Endothelial cell of umbilical vein (primary cell): ENCODE data around the gene TMEM213. TPM values are rescaled to one million over a fixed set of nuclear protein-coding genes. Genes with fewer than 3 reads are reported as not detected.

Experiments used
- BruUV-seq: library from RNA; stranded (reverse); fragments of 400-500 nt; replicated peaks from 2 replicates; lab custom pipeline; 2021; lab: Mats Ljungman, UMichigan
- CTCF ChIA-PET: fragments of 300-600, 350-600 bp; sonication (Branson Sonifier 250); formaldehyde crosslinking; loops from one replicate; lab custom pipeline; 2021; ENCODE audit warnings: antibody characterized with exemption, inconsistent platforms; lab: Charles Lee
- POLR2A ChIA-PET: fragments of 300-600, 350-600 bp; sonication (Branson Sonifier 250); formaldehyde crosslinking; loops from one replicate; lab custom pipeline; 2021; ENCODE audit warnings: antibody characterized with exemption, inconsistent platforms; lab: Charles Lee
- DNase-seq: peaks from one replicate; pipeline ENCODE4 v3.0.0-alpha.2; 2011; ENCODE audit warnings: low read depth, low spot score
- FAIRE-seq: peaks from 2 replicates; lab custom pipeline; 2011; peaks lifted over from hg19 to GRCh38; lab: Jason Lieb, UNC
- H2AFZ ChIP-seq: 2 replicates; pipeline ENCODE4 v1.6.0; 2012; ENCODE audit warnings: low read depth, low read length, control low read depth, inconsistent platforms
- H3K27ac ChIP-seq: 2 replicates; pipeline ENCODE4 v1.5.1; 2011; ENCODE audit warnings: low read depth, mild to moderate bottlenecking, control low read depth, low read length, moderate library complexity; ENCODE audit not compliant: insufficient read depth
- H3K27me3 ChIP-seq, 2 experiments: 2 replicates each; pipeline versions ENCODE4 v1.6.0 to v1.6.1; 2011; ENCODE audit warnings: low read length in 2 of 2, mixed read lengths in 1 of 2; ENCODE audit not compliant: control insufficient read depth in 2 of 2, insufficient read depth in 2 of 2
- H3K36me3 ChIP-seq, 2 experiments: 2 replicates in 1 of 2; 3 replicates in 1 of 2; pipeline ENCODE4 v1.5.1; 2011; ENCODE audit warnings: low read length in 2 of 2, mild to moderate bottlenecking in 1 of 2, moderate library complexity in 1 of 2; ENCODE audit not compliant: control insufficient read depth in 2 of 2, insufficient read depth in 2 of 2; ENCODE audit errors: extremely low read depth in 1 of 2
- H3K4me1 ChIP-seq: 3 replicates; pipeline ENCODE4 v1.5.1; 2011; ENCODE audit warnings: mild to moderate bottlenecking, low read length; ENCODE audit not compliant: control insufficient read depth, insufficient read depth; ENCODE audit errors: extremely low read depth
- H3K4me2 ChIP-seq: 2 replicates; pipeline ENCODE4 v1.6.1; 2011; ENCODE audit warnings: low read length, control low read depth, mixed read lengths; ENCODE audit not compliant: insufficient read depth
- H3K4me3 ChIP-seq, 3 experiments: fragments of 200-600 bp in 1 of 3; sonication (generic), shearing (Covaris generic) in 1 of 3; replicated peaks in 1 of 3; 2 replicates each; pipeline ENCODE4 v1.5.1; 2011 to 2016; ENCODE audit warnings: control low read depth in 3 of 3, low read length in 3 of 3, mild to moderate bottlenecking in 2 of 3, inconsistent platforms in 1 of 3, low read depth in 1 of 3, moderate library complexity in 1 of 3; ENCODE audit not compliant: insufficient read depth in 1 of 3
- H3K79me2 ChIP-seq: 2 replicates; pipeline ENCODE4 v1.6.0; 2012; ENCODE audit warnings: low read length, inconsistent platforms; ENCODE audit not compliant: control insufficient read depth, insufficient read depth
- H3K9ac ChIP-seq: replicated peaks from 2 replicates; pipeline ENCODE3; 2011; ENCODE audit warnings: low read length, control low read depth; ENCODE audit not compliant: insufficient read depth; ENCODE audit errors: extremely low read depth
- H3K9me1 ChIP-seq: replicated peaks from 3 replicates; pipeline ENCODE4 v1.6.0; 2011; ENCODE audit warnings: mild to moderate bottlenecking, low read length; ENCODE audit not compliant: control insufficient read depth, insufficient read depth; ENCODE audit errors: extremely low read depth
- H3K9me3 ChIP-seq: replicated peaks from 2 replicates; pipeline ENCODE4 v1.5.1; 2012; ENCODE audit warnings: low read length, inconsistent platforms; ENCODE audit not compliant: control insufficient read depth, insufficient read depth
- H4K20me1 ChIP-seq: replicated peaks from 2 replicates; pipeline ENCODE3; 2011; ENCODE audit warnings: mild to moderate bottlenecking, low read length; ENCODE audit not compliant: control insufficient read depth, insufficient read depth; ENCODE audit errors: extremely low read depth
- CTCF ChIP-seq, 2 donors: IDR thresholded peaks; 1 replicate in 1 of 2; 2 replicates in 1 of 2; pipeline ENCODE4 v1.5.1; 2011; ENCODE audit warnings: low read length in 2 of 2, mild to moderate bottlenecking in 2 of 2, moderate library complexity in 2 of 2, control low read depth in 1 of 2, inconsistent platforms in 1 of 2, low read depth in 1 of 2; ENCODE audit not compliant: insufficient read depth in 1 of 2; ENCODE audit errors: extremely low read depth in 1 of 2
- EZH2 ChIP-seq: IDR thresholded peaks from 2 replicates; pipeline ENCODE4 v1.6.1; 2012; ENCODE audit warnings: borderline replicate concordance, low read depth, mild to moderate bottlenecking, moderate library complexity, low read length, inconsistent platforms; ENCODE audit not compliant: severe bottlenecking
- FOS ChIP-seq: IDR thresholded peaks from 2 replicates; pipeline ENCODE4 v1.6.1; 2011; ENCODE audit warnings: mild to moderate bottlenecking, low read length, moderate library complexity, borderline replicate concordance; ENCODE audit not compliant: insufficient read depth
- GATA2 ChIP-seq: IDR thresholded peaks from 2 replicates; pipeline ENCODE4 v1.7.0; 2011; ENCODE audit warnings: low read depth, mild to moderate bottlenecking, moderate library complexity, mixed read lengths, low read length; ENCODE audit not compliant: insufficient read length, insufficient read depth
- JUN ChIP-seq: IDR thresholded peaks from 2 replicates; pipeline ENCODE4 v1.6.1; 2011; ENCODE audit warnings: borderline replicate concordance, low read depth; ENCODE audit not compliant: insufficient read length, insufficient read depth
- MAX ChIP-seq: IDR thresholded peaks from 2 replicates; pipeline ENCODE4 v1.6.1; 2011; ENCODE audit not compliant: insufficient read depth, insufficient read length
- MYC ChIP-seq: IDR thresholded peaks from one replicate; pipeline ENCODE4 v1.6.1; 2011; ENCODE audit warnings: mild to moderate bottlenecking, low read depth, low read length
- POLR2A ChIP-seq: IDR thresholded peaks from 2 replicates; pipeline ENCODE4 v1.6.1; 2012; ENCODE audit warnings: low read depth, mild to moderate bottlenecking, control low read depth, low read length
- POLR2AphosphoS5 ChIP-seq: IDR thresholded peaks from 2 replicates; pipeline ENCODE4 v1.6.1; 2012; ENCODE audit warnings: low read depth, mild to moderate bottlenecking, control low read depth, low read length, moderate library complexity; ENCODE audit not compliant: insufficient read depth
- dilution Hi-C: fragments of 300-500 bp; cut with MboI; formaldehyde crosslinking; loops from one replicate; pipeline ENCODE4 v1.15.0; 2019; ENCODE audit warnings: low sequenced_read_pairs; ENCODE audit not compliant: extremely low pct_ligation_motif_present
- intact Hi-C: fragments of 100-400 bp; cut with micrococcal nuclease; formaldehyde crosslinking; loops from one replicate; pipeline ENCODE4 v1.10.0; 2022
- polyA plus RNA-seq, 4 experiments: library from polyadenylated mRNA; depleted of rRNA in 3 of 4; stranded (reverse) in 3 of 4; unstranded in 1 of 4; fragments of >200 nt; gene quantifications; 2 replicates each; pipeline versions ENCODE4 v1.2.1 to v1.2.3, GENCODE V29; 2011 to 2012; ENCODE audit warnings: missing spikeins in 1 of 4
- total RNA-seq: library from RNA; stranded (reverse); gene quantifications from 2 replicates; pipeline ENCODE4 v1.2.3, GENCODE V29; 2021

Gene TMEM213
- total and polyA plus RNA-seq, 2 donors (not counting 3 experiments of a cell fraction or from before 2014, with no cell fraction given): not detected

- Histone ChIP-seq H3K9me1 (no peaks in the 10 kb centered on the region), H3K36me3 (peaks cover 0 to 2% of the 10 kb centered on the region in 2 experiments), H3K79me2 (no peaks in the 10 kb centered on the region), H4K20me1 (no peaks in the 10 kb centered on the region), H2AFZ (no peak overlapping the region), H3K4me2 (no peak overlapping the region), H3K9ac (no peak overlapping the region), H3K4me1 (no peaks in the 10 kb centered on the region), H3K9me3 (no peaks in the 10 kb centered on the region), H3K27me3 (no peaks in the 10 kb centered on the region), H3K4me3 (no peak overlapping the region), H3K27ac (no peak overlapping the region)
- ChIA-PET POLR2A (no interaction called here), CTCF (interaction anchor here (0.7 kb wide), 1 partner anchor 29 kb away, joined by 3 read pairs; no protein-coding TSS in a partner anchor)
- no TSS peak for BruUV-seq
- TF ChIP-seq EZH2 (no peak), FOS (no peak), JUN (no peak), MYC (no peak), MAX (no peak), POLR2AphosphoS5 (no peak), GATA2 (no peak), POLR2A (no peak), CTCF (IDR thresholded peaks at IDR 0.05; ENCODE audit: extremely low read depth in 1 of 2, insufficient read depth in 1 of 2, low read depth in 1 of 2, low read length in 2 of 2) (no peak)
- intact Hi-C loops (no loop called here), dilution Hi-C loops (no loop called here)
- no peak for FAIRE-seq
- no peak for DNase-seq
These were observed 59.9 kb downstream of the TMEM213 start for GRCh38 chr7:138857728-138858127.
